HG02970 (cell line): Measurements from ENCODE around the gene DHRS4.
"Not testable (repeated sequence)": the region's sequence is repeated elsewhere in the genome, so short reads cannot be mapped to it uniquely, and the experiment has no call there.

Experiments
- ATAC-seq: cut with Tn5 transposase; IDR thresholded peaks from one replicate; pipeline ENCODE4 v1.9.1; 2021; ENCODE audit warnings: mild to moderate bottlenecking, moderate library complexity, moderate number of reproducible peaks; ENCODE audit not compliant: unreplicated experiment, low FRiP score

Gene DHRS4

GRCh38 chr14:23981951-23982813, 28.6 kb downstream of the DHRS4 start:
- not testable (repeated sequence) for ATAC-seq

GRCh38 chr14:23984891-23985602, 31.5 kb downstream of the DHRS4 start:
- no peak for ATAC-seq

- not testable (repeated sequence) for ATAC-seq
Measured at GRCh38 chr14:23988223-23988606, 34.6 kb downstream of the DHRS4 start.

GRCh38 chr14:23988607-23989363, 35.2 kb downstream of the DHRS4 start, which contains the start of gene DHRS4L2:
Gene DHRS4L2, plus strand, starts transcription at chr14:23988929. Its CDS starts 19 bp downstream, at chr14:23988948.
- peak; percentile 60 for ATAC-seq

GRCh38 chr14:23989734-23990445, 36.3 kb downstream of the DHRS4 start:
- ATAC-seq: not testable (repeated sequence)

- not testable (repeated sequence) for ATAC-seq
Measured at GRCh38 chr14:23990961-23991360, 37.4 kb downstream of the DHRS4 start.

- not testable (repeated sequence) for ATAC-seq
Measured at GRCh38 chr14:23993042-23993441, 39.5 kb downstream of the DHRS4 start.

GRCh38 chr14:23996009-23996408, 42.4 kb downstream of the DHRS4 start:
- not testable (repeated sequence) for ATAC-seq

- ATAC-seq: not testable (repeated sequence)
Measured at GRCh38 chr14:23996825-23997224, 43.3 kb downstream of the DHRS4 start.

GRCh38 chr14:23999640-24000039, 46.1 kb downstream of the DHRS4 start:
- ATAC-seq: not testable (repeated sequence)

- not testable (repeated sequence) for ATAC-seq
Measured at GRCh38 chr14:24001078-24001477, 47.5 kb downstream of the DHRS4 start.

- ATAC-seq: not testable (repeated sequence)
Measured at GRCh38 chr14:24001679-24002078, 48.1 kb downstream of the DHRS4 start.

- peak; percentile 17 for ATAC-seq
Measured at GRCh38 chr14:24006471-24006816, 52.9 kb downstream of the DHRS4 start.

- ATAC-seq: peak; percentile 84
Measured at GRCh38 chr14:24006817-24007652, 53.5 kb downstream of the DHRS4 start.

- no peak for ATAC-seq
Measured at GRCh38 chr14:24011051-24011450, 57.5 kb downstream of the DHRS4 start.

- ATAC-seq: not testable (repeated sequence)
Measured at GRCh38 chr14:24012726-24013273, 59.2 kb downstream of the DHRS4 start.

GRCh38 chr14:24013654-24014514, 60.3 kb downstream of the DHRS4 start:
- ATAC-seq: no peak

GRCh38 chr14:24015745-24016144, 62.2 kb downstream of the DHRS4 start:
- ATAC-seq: not testable (repeated sequence)
